OCI-LY1 (cell line): ENCODE data around the gene CBL.

Source experiments
- H2AFZ ChIP-seq: fragments of 200-600 bp; sonication (generic), shearing (Covaris generic); 2 replicates; pipeline ENCODE4 v1.6.0; 2014; ENCODE audit warnings: antibody characterized with exemption, mild to moderate bottlenecking, low read length
- H3F3A ChIP-seq: fragments of 200-600 bp; sonication (generic), shearing (Covaris generic); 2 replicates; pipeline ENCODE4 v1.6.0; 2014; ENCODE audit warnings: mild to moderate bottlenecking, antibody characterized with exemption, low read length, moderate library complexity; ENCODE audit not compliant: insufficient read depth
- H3K27ac ChIP-seq: fragments of 200-600 bp; sonication (generic); 2 replicates; pipeline ENCODE4 v1.5.1; 2014; ENCODE audit warnings: low read length, mixed run types, mild to moderate bottlenecking, low read depth; ENCODE audit not compliant: poor library complexity, severe bottlenecking
- H3K27me3 ChIP-seq: fragments of 200-600 bp; sonication (generic); 2 replicates; pipeline ENCODE4 v1.6.0; 2014; ENCODE audit warnings: antibody characterized with exemption, mild to moderate bottlenecking, low read length, moderate library complexity; ENCODE audit not compliant: insufficient read depth
- H3K36me3 ChIP-seq: fragments of 200-600 bp; sonication (generic); 2 replicates; pipeline ENCODE4 v1.6.1; 2014; ENCODE audit warnings: mild to moderate bottlenecking, antibody characterized with exemption, low read length, moderate library complexity, mixed read lengths; ENCODE audit not compliant: insufficient read depth
- H3K4me1 ChIP-seq: fragments of 200-600 bp; sonication (generic); 2 replicates; pipeline ENCODE4 v1.5.1; 2014; ENCODE audit warnings: mild to moderate bottlenecking, low read length, moderate library complexity; ENCODE audit not compliant: insufficient read depth, severe bottlenecking
- H3K4me2 ChIP-seq: fragments of 200-600 bp; sonication (generic), shearing (Covaris generic); 2 replicates; pipeline ENCODE4 v1.6.1; 2014; ENCODE audit warnings: low read length
- H3K4me3 ChIP-seq: fragments of 200-600 bp; sonication (generic); 2 replicates; pipeline ENCODE4 v1.5.1; 2014; ENCODE audit warnings: low read length, low read depth, mild to moderate bottlenecking, mixed read lengths; ENCODE audit not compliant: poor library complexity, severe bottlenecking
- H3K79me2 ChIP-seq: fragments of 200-600 bp; shearing (Covaris generic); 2 replicates; pipeline ENCODE4 v1.6.1; 2016; ENCODE audit warnings: mixed run types, low read length, mixed read lengths; ENCODE audit not compliant: insufficient read depth
- H3K9ac ChIP-seq: fragments of 200-600 bp; sonication (generic), shearing (Covaris generic); 2 replicates; pipeline ENCODE4 v1.6.1; 2014; ENCODE audit warnings: mild to moderate bottlenecking, low read length, mixed read lengths
- H3K9me2 ChIP-seq: fragments of 200-600 bp; sonication (generic), shearing (Covaris generic); 2 replicates; pipeline ENCODE4 v1.6.1; 2014; ENCODE audit warnings: low read depth, mild to moderate bottlenecking, low read length, mixed read lengths
- H3K9me3 ChIP-seq: fragments of 200-600 bp; shearing (Covaris generic); 2 replicates; pipeline ENCODE4 v1.6.1; 2014; ENCODE audit warnings: low read length, mixed read lengths
- H4K20me1 ChIP-seq: fragments of 200-600 bp; sonication (generic), shearing (Covaris generic); 2 replicates; pipeline ENCODE4 v1.6.0; 2016; ENCODE audit warnings: mild to moderate bottlenecking, low read length; ENCODE audit not compliant: insufficient read depth
- CTCF ChIP-seq: fragments of 200-600 bp; sonication (generic), shearing (Covaris generic); IDR thresholded peaks from 2 replicates; pipeline ENCODE4 v1.5.1; 2017; ENCODE audit warnings: mild to moderate bottlenecking, antibody characterized with exemption, low read length, moderate library complexity, mixed read lengths
- EZH2 ChIP-seq: fragments of 200-600 bp; sonication (generic), shearing (Covaris generic); IDR thresholded peaks from 2 replicates; pipeline ENCODE4 v1.8.0; 2017; ENCODE audit warnings: borderline replicate concordance, mixed run types, mild to moderate bottlenecking, antibody characterized with exemption, low read length, moderate library complexity, mixed read lengths

CBL gene

DNA sequence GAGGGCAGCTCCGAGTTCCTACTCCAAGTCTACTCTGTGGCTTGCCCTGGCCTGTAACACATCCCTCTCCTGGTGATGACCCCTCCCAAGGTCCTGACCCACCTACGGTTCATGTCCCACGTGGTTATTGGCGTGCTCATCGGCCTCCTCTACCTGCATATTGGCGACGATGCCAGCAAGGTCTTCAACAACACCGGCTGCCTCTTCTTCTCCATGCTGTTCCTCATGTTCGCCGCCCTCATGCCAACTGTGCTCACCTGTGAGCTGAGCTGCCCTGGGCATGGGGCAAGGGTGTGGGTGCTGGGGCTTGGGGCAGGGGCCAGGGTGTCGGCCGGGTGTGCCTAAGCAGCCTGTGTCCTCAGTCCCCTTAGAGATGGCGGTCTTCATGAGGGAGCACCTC, 47.7 kb upstream of the CBL start:
- TF ChIP-seq EZH2 (no peak), CTCF (no peak)
- no peaks in the 10 kb centered on the region for H3K27me3 ChIP-seq
- no peaks in the 10 kb centered on the region for H3K4me1 ChIP-seq
- H3K36me3 ChIP-seq = no peaks in the 10 kb centered on the region
- no peak overlapping the region for H3K4me2 ChIP-seq
- H3K27ac ChIP-seq = no peak overlapping the region
- H3K79me2 ChIP-seq = no peaks in the 10 kb centered on the region
- no peaks in the 10 kb centered on the region for H3K9me2 ChIP-seq
- no peaks in the 10 kb centered on the region for H4K20me1 ChIP-seq
- H3K9me3 ChIP-seq = no peaks in the 10 kb centered on the region
- no peak overlapping the region for H3K9ac ChIP-seq
- H2AFZ ChIP-seq = no peak overlapping the region
- no peak overlapping the region for H3K4me3 ChIP-seq
- no peaks in the 10 kb centered on the region for H3F3A ChIP-seq

DNA sequence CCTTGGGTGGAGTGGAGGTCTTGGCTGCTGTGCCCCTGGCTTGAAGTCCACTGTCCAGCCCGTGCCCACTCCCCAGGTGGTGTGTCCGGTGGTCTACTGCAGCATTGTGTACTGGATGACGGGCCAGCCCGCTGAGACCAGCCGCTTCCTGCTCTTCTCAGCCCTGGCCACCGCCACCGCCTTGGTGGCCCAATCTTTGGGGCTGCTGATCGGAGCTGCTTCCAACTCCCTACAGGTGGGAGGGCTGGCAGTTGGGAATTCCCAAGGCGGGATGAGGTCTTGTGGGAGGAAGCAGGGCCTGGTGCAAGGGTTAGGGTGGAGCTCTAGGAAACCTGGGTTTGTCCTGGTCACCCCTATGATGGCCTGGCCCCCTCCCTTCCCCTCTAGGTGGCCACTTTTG, 46.0 kb upstream of the CBL start:
- Histone ChIP-seq H3K27ac (no peak overlapping the region), H3K9ac (no peak overlapping the region), H3K4me3 (no peak overlapping the region), H3K4me1 (no peaks in the 10 kb centered on the region), H3F3A (no peaks in the 10 kb centered on the region), H3K79me2 (no peaks in the 10 kb centered on the region), H3K27me3 (no peaks in the 10 kb centered on the region), H3K9me2 (no peaks in the 10 kb centered on the region), H2AFZ (no peak overlapping the region), H4K20me1 (no peaks in the 10 kb centered on the region), H3K36me3 (no peaks in the 10 kb centered on the region), H3K4me2 (no peak overlapping the region), H3K9me3 (no peaks in the 10 kb centered on the region)
- no peak for TF ChIP-seq CTCF
- TF ChIP-seq EZH2 = no peak

DNA sequence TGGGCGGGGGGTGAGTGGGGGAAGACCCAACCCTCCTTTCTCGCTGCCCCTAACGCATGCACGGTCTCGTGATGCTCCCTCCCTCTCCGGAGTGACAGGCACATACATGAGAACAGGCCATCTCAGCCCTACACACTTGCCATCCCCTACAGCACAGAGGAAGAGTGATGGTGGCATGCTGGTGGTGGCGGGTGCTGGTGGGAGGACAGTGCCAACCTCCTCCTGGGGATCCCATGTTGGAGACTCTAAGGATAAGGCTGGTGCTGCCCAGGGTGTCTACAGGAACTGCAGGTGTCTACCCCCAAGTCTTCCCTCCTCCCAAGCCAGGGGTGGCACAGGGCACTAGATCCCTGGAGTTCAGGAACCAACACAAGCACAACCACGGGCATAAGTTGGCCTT, 44.3 kb upstream of the CBL start:
- Histone ChIP-seq H3K9me3 (no peaks in the 10 kb centered on the region), H3K36me3 (no peaks in the 10 kb centered on the region), H2AFZ (no peak overlapping the region), H4K20me1 (no peaks in the 10 kb centered on the region), H3K4me3 (no peak overlapping the region), H3F3A (no peaks in the 10 kb centered on the region), H3K9ac (no peak overlapping the region), H3K27ac (no peak overlapping the region), H3K4me1 (no peaks in the 10 kb centered on the region), H3K9me2 (no peaks in the 10 kb centered on the region), H3K27me3 (no peaks in the 10 kb centered on the region), H3K79me2 (no peaks in the 10 kb centered on the region), H3K4me2 (no peak overlapping the region)
- no peak for TF ChIP-seq CTCF
- TF ChIP-seq EZH2 = no peak
